ENCODE results near the gene LRRK1. TPM values are rescaled to one million over a fixed set of nuclear protein-coding genes. Genes with fewer than 3 reads are reported as not detected.

The LRRK1 gene
- total and polyA plus RNA-seq, 7 donors, result 7.1 to 27.4 (median 10.2) TPM

GRCh38 chr15:100973351-100974111 lies 54.4 kb downstream of the LRRK1 start:
- 13 to 19% methylated on average over 90 of the region's 90 CpGs for WGBS, 2 donors
- H3K27ac ChIP-seq, result no peak overlapping the region
- H3K4me3 ChIP-seq, result peak overlapping the region in 3 of 4 donors; percentile 24 to 49 (median 43)
- H3K36me3 ChIP-seq, result no peaks in the 10 kb centered on the region
- peaks cover 0 to 24% (median 12%) of the 10 kb centered on the region in 3 donors for H3K27me3 ChIP-seq
- peaks cover 0 to 13% (median 12%) of the 10 kb centered on the region in 4 donors for H3K4me1 ChIP-seq
- no peaks in the 10 kb centered on the region for H3K9me3 ChIP-seq
- TF ChIP-seq, protein P1, sequence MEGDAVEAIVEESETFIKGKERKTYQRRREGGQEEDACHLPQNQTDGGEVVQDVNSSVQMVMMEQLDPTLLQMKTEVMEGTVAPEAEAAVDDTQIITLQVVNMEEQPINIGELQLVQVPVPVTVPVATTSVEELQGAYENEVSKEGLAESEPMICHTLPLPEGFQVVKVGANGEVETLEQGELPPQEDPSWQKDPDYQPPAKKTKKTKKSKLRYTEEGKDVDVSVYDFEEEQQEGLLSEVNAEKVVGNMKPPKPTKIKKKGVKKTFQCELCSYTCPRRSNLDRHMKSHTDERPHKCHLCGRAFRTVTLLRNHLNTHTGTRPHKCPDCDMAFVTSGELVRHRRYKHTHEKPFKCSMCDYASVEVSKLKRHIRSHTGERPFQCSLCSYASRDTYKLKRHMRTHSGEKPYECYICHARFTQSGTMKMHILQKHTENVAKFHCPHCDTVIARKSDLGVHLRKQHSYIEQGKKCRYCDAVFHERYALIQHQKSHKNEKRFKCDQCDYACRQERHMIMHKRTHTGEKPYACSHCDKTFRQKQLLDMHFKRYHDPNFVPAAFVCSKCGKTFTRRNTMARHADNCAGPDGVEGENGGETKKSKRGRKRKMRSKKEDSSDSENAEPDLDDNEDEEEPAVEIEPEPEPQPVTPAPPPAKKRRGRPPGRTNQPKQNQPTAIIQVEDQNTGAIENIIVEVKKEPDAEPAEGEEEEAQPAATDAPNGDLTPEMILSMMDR (IDR thresholded peaks at IDR 0.05), result no peak
- TF ChIP-seq POLR2AphosphoS5 (IDR thresholded peaks at IDR 0.05) (no peak), EP300 (IDR thresholded peaks at IDR 0.05) (no peak), POLR2A (IDR thresholded peaks at IDR 0.05) (no peak)
- intact Hi-C loops (cut with DNase I), result no loop called here
- DNase-seq, result no peak

DNA sequence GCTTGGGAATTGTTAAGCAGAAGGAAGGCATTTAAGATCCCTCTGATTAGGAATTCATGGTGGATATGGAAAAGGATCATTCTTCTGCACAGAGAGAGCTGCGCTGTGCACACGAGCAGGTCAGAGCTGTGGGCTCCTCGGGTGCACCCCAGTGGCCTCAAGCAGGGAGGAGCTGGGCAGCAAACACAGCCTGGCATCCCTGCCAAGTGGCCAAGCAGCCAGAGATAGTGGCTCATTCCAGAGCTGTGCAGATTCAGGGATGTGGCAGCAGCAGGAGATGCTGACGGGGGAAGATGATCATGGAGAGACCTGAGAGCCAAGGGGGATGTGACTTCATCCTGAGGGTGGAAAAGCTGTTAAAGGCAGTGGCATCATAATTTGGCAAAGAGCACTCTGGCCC lies 55.9 kb downstream of the LRRK1 start:
- no peak for DNase-seq
- Histone ChIP-seq H3K27me3 (peaks cover 0 to 24% (median 12%) of the 10 kb centered on the region in 3 donors), H3K4me1 (peaks cover 0 to 13% (median 12%) of the 10 kb centered on the region in 4 donors), H3K4me3 (no peak overlapping the region), H3K27ac (no peak overlapping the region), H3K36me3 (no peaks in the 10 kb centered on the region), H3K9me3 (no peaks in the 10 kb centered on the region)
- WGBS, 2 donors, result 96 to 97% methylated on average over 4 of the region's 4 CpGs
- intact Hi-C loops (cut with DNase I), result no loop called here
- no peak for TF ChIP-seq POLR2AphosphoS5 (IDR thresholded peaks at IDR 0.05)
- no peak for TF ChIP-seq EP300 (IDR thresholded peaks at IDR 0.05)
- TF ChIP-seq, protein P1 (IDR thresholded peaks at IDR 0.05), result no peak
- no peak for TF ChIP-seq POLR2A (IDR thresholded peaks at IDR 0.05)

DNA sequence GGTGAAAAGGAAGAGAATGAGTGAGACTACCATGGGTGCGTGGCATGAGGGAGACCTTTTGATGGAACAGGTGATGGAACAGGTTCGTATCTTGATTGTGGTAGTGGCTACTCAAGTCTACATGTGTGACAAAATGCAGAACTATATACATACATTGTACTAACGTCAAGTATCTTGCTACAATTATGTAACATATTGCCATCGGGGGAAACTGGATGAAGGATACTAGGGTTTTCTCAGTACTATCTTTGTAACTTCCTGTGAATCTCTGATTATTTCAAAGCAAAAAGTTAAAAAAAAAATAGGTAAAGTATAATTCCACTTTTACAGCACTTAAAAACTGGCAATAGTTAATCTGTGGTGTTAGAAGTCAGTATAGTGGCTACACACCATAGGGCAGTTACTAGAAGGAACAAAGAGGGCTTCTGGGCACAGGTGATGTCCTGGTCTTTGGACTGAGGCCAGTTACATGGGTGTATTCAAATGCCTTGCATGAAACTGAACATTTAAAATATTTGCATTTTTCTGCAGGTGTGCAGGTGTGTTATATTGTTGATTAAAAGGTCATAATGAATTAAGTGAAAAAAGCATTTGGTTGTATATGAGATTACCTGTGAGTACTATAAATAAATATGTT lies 61.4 kb downstream of the LRRK1 start:
- H3K27me3 ChIP-seq, result no peaks in the 10 kb centered on the region
- no peak overlapping the region for H3K4me3 ChIP-seq
- TF ChIP-seq, protein P1 (IDR thresholded peaks at IDR 0.05), result no peak
- TF ChIP-seq EP300 (IDR thresholded peaks at IDR 0.05), result no peak
- TF ChIP-seq POLR2AphosphoS5 (IDR thresholded peaks at IDR 0.05), result no peak
- no peak for TF ChIP-seq POLR2A (IDR thresholded peaks at IDR 0.05)
- no peaks in the 10 kb centered on the region for H3K4me1 ChIP-seq
- DNase-seq, result no peak
- WGBS, 2 donors, result 86 to 96% methylated on average over 4 of the region's 4 CpGs
- no peaks in the 10 kb centered on the region for H3K9me3 ChIP-seq
- intact Hi-C loops (cut with DNase I), result no loop called here
- peaks cover 0 to 9% (median 2%) of the 10 kb centered on the region in 4 donors for H3K36me3 ChIP-seq
- H3K27ac ChIP-seq, result no peak overlapping the region

GRCh38 chr15:100981086-100981485 lies 61.9 kb downstream of the LRRK1 start:
- Histone ChIP-seq H3K9me3 (no peaks in the 10 kb centered on the region), H3K36me3 (peaks cover 0 to 9% (median 2%) of the 10 kb centered on the region in 4 donors), H3K27me3 (no peaks in the 10 kb centered on the region), H3K4me1 (no peaks in the 10 kb centered on the region), H3K4me3 (no peak overlapping the region), H3K27ac (no peak overlapping the region)
- TF ChIP-seq, protein P1 (IDR thresholded peaks at IDR 0.05), result no peak
- DNase-seq, result no peak
- 75 to 92% methylated on average over 4 of the region's 4 CpGs for WGBS, 2 donors
- intact Hi-C loops (cut with DNase I), result no loop called here

All from sigmoid colon (tissue), 7 donors.